SKM-1 (cell line): ENCODE measurements around the gene TMEM217.

Experiments
- DNase-seq: peaks from one replicate; lab custom pipeline; 2025; ENCODE audit not compliant: unreplicated experiment; lab: John Stamatoyannopoulos, UW

Gene TMEM217

GRCh38 chr6:37244430-37245310 is 13.3 kb downstream of the TMEM217 start:
- DNase-seq: peak; percentile 63

GRCh38 chr6:37243816-37244370 is 14.1 kb downstream of the TMEM217 start:
- DNase-seq: no peak

GRCh38 chr6:37243131-37243815 is 14.7 kb downstream of the TMEM217 start:
- no peak for DNase-seq

- DNase-seq: no peak
These were observed 15.4 kb downstream of the TMEM217 start for GRCh38 chr6:37242429-37243052.

GRCh38 chr6:37241775-37242428 is 16.0 kb downstream of the TMEM217 start:
- DNase-seq: no peak

- no peak for DNase-seq
These were observed 16.8 kb downstream of the TMEM217 start for GRCh38 chr6:37241131-37241530.

GRCh38 chr6:37239950-37240713 is 17.8 kb downstream of the TMEM217 start:
- DNase-seq: peak; percentile 90

GRCh38 chr6:37239526-37239925 is 18.4 kb downstream of the TMEM217 start:
- DNase-seq: no peak

- DNase-seq: no peak
These were observed 19.6 kb downstream of the TMEM217 start for GRCh38 chr6:37238381-37238780.

GRCh38 chr6:37237789-37238188 is 20.2 kb downstream of the TMEM217 start:
- no peak for DNase-seq

- DNase-seq: no peak
These were observed 21.0 kb downstream of the TMEM217 start for GRCh38 chr6:37236921-37237320.

- DNase-seq: no peak
These were observed 24.4 kb downstream of the TMEM217 start for GRCh38 chr6:37233541-37233940.

- no peak for DNase-seq
These were observed 25.4 kb downstream of the TMEM217 start for GRCh38 chr6:37232430-37233017.

- DNase-seq: no peak
These were observed 27.8 kb downstream of the TMEM217 start for GRCh38 chr6:37230104-37230503.

- DNase-seq: no peak
These were observed 32.4 kb downstream of the TMEM217 start for GRCh38 chr6:37225350-37226169.

- DNase-seq: no peak
These were observed 35.0 kb downstream of the TMEM217 start for GRCh38 chr6:37222992-37223391.

- peak; percentile 68 for DNase-seq
These were observed 35.6 kb downstream of the TMEM217 start for GRCh38 chr6:37222125-37222967.

- DNase-seq: no peak
These were observed 36.3 kb downstream of the TMEM217 start for GRCh38 chr6:37221585-37222124.
